ENCODE data around the gene FTO.

DNA sequence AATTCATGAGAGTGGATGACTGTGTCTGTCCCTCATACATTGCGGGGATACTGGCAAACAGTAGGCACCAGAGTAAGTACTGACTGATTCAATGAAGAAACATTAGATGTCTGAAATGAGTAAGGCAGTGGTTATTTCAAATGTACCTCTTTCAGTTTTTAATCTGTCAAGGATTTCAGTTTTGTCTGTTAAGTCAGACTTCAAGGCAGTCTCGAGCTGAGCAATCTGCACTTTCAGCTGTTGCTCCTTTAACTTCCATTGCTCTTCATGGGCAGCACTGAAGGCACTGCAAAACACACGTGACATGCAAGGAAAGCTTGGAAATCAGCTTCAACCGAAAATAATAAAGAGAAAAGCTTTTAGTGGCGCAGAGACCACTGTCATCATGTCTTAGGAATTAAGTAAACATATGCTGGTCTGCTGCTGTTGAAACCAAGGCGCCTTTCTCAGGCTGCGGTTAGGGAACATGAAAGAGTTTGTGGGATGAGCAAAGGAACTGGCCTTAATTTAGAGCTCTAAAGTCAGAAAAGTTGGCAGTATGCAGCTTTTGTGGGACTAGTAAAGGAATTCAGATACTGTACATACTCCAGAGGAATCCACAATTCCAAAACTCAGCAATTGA, 39.1 kb upstream of the FTO start:
- TF ChIP-seq, protein P1, sequence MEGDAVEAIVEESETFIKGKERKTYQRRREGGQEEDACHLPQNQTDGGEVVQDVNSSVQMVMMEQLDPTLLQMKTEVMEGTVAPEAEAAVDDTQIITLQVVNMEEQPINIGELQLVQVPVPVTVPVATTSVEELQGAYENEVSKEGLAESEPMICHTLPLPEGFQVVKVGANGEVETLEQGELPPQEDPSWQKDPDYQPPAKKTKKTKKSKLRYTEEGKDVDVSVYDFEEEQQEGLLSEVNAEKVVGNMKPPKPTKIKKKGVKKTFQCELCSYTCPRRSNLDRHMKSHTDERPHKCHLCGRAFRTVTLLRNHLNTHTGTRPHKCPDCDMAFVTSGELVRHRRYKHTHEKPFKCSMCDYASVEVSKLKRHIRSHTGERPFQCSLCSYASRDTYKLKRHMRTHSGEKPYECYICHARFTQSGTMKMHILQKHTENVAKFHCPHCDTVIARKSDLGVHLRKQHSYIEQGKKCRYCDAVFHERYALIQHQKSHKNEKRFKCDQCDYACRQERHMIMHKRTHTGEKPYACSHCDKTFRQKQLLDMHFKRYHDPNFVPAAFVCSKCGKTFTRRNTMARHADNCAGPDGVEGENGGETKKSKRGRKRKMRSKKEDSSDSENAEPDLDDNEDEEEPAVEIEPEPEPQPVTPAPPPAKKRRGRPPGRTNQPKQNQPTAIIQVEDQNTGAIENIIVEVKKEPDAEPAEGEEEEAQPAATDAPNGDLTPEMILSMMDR (conservative IDR thresholded peaks at IDR 0.05): no peak
- no peak for TF ChIP-seq ZFX (IDR thresholded peaks at IDR 0.05)
